Thyroid gland (tissue), 4 donors: ENCODE results near the gene DNAI1.

ENCODE experiments used
- POLR2A ChIP-seq, 2 donors: fragments of 450-650 bp; IDR thresholded peaks; one replicate each; pipeline ENCODE4 v1.6.1; 2017; ENCODE audit warnings: antibody characterized with exemption in 2 of 2, mild to moderate bottlenecking in 2 of 2, moderate library complexity in 1 of 2
- TF ChIP-seq, protein P1 (sequence below), 6 experiments: fragments of 200-600 bp in 3 of 6; fragments of 450-650 bp in 3 of 6; sonication (generic) in 3 of 6; IDR thresholded peaks; one replicate each; pipeline ENCODE4 v1.5.1; 2016 to 2019; ENCODE audit warnings: antibody characterized with exemption in 6 of 6, mild to moderate bottlenecking in 2 of 6, inconsistent platforms in 1 of 6, moderate library complexity in 1 of 6

DNA sequence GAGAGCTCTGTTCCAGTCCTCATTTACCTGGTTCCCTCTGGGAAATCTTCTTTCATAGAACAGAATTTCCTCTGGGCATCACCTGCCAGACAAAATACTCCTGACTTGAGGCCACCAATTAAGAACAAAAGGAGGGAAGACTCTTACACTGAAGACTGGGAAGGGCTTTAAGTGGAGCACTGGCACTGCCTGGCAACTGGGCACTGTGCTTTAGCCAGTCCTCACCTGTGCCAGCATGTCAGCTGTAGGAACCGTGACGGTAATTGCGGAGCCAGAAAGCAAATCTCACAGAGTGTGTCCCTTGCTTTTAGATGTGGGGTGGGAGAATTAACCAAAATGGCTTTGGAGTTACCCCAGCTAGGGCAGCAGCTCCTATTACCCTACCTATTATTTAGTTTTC lies 40.9 kb upstream of the DNAI1 start:
- no peak for TF ChIP-seq POLR2A (IDR thresholded peaks at IDR 0.05)
- TF ChIP-seq, protein P1, sequence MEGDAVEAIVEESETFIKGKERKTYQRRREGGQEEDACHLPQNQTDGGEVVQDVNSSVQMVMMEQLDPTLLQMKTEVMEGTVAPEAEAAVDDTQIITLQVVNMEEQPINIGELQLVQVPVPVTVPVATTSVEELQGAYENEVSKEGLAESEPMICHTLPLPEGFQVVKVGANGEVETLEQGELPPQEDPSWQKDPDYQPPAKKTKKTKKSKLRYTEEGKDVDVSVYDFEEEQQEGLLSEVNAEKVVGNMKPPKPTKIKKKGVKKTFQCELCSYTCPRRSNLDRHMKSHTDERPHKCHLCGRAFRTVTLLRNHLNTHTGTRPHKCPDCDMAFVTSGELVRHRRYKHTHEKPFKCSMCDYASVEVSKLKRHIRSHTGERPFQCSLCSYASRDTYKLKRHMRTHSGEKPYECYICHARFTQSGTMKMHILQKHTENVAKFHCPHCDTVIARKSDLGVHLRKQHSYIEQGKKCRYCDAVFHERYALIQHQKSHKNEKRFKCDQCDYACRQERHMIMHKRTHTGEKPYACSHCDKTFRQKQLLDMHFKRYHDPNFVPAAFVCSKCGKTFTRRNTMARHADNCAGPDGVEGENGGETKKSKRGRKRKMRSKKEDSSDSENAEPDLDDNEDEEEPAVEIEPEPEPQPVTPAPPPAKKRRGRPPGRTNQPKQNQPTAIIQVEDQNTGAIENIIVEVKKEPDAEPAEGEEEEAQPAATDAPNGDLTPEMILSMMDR (IDR thresholded peaks at IDR 0.05): no peak
